PFSK-1 (cell line): ENCODE data around the gene USP36.
A peak's percentile ranks its signal among the peaks of the same experiment; 100 is the strongest.

Experiments used
- POLR2AphosphoS5 ChIP-seq: IDR thresholded peaks from 2 replicates; pipeline ENCODE4 v1.6.1; 2012; ENCODE audit warnings: low read depth, mild to moderate bottlenecking, control low read depth, low read length, moderate library complexity
- TF ChIP-seq, protein P1 (sequence below), 2 experiments: IDR thresholded peaks; 2 replicates each; pipeline versions ENCODE4 v1.6.1 to v1.8.0; 2011 to 2012; ENCODE audit warnings: low read depth in 2 of 2, low read length in 2 of 2, control low read depth in 1 of 2, inconsistent platforms in 1 of 2, mild to moderate bottlenecking in 1 of 2, moderate library complexity in 1 of 2; ENCODE audit not compliant: insufficient read depth in 1 of 2

DNA sequence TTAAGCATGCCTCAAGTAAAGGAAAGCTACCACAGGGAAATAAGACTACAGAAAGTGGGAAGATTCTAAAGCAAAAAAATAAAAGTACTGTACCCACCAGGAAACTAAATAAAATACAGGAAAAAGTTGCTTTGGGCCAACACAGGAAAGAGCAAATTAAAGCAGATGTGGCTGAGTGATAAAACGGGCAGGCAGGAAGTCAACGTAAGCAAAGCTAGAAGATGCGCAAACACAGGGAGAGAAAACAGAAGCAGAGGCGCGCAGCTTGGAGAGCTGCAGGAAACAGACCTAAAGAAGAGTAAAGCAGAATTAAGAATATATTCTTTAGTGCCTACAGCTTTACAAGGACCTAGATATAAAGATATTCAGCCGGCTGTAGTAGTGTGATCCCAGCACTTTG, 21.7 kb downstream of the USP36 start:
- TF ChIP-seq, protein P1, sequence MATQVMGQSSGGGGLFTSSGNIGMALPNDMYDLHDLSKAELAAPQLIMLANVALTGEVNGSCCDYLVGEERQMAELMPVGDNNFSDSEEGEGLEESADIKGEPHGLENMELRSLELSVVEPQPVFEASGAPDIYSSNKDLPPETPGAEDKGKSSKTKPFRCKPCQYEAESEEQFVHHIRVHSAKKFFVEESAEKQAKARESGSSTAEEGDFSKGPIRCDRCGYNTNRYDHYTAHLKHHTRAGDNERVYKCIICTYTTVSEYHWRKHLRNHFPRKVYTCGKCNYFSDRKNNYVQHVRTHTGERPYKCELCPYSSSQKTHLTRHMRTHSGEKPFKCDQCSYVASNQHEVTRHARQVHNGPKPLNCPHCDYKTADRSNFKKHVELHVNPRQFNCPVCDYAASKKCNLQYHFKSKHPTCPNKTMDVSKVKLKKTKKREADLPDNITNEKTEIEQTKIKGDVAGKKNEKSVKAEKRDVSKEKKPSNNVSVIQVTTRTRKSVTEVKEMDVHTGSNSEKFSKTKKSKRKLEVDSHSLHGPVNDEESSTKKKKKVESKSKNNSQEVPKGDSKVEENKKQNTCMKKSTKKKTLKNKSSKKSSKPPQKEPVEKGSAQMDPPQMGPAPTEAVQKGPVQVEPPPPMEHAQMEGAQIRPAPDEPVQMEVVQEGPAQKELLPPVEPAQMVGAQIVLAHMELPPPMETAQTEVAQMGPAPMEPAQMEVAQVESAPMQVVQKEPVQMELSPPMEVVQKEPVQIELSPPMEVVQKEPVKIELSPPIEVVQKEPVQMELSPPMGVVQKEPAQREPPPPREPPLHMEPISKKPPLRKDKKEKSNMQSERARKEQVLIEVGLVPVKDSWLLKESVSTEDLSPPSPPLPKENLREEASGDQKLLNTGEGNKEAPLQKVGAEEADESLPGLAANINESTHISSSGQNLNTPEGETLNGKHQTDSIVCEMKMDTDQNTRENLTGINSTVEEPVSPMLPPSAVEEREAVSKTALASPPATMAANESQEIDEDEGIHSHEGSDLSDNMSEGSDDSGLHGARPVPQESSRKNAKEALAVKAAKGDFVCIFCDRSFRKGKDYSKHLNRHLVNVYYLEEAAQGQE (IDR thresholded peaks at IDR 0.05; ENCODE audit: insufficient read depth in 1 of 2, low read depth in 2 of 2, low read length in 2 of 2): peak in 1 of 2 experiments; percentile 57; a peak in 1 of 4 replicates
- peak; percentile 28; the same call in 1 of the 2 replicates for TF ChIP-seq POLR2AphosphoS5
